Ascending aorta (tissue), 2 donors: ENCODE results near the gene CLEC19A. TPM values are rescaled to one million over a fixed set of nuclear protein-coding genes. Genes with fewer than 3 reads are reported as not detected.

Experiments
- DNase-seq, 2 donors: peaks; one replicate each; pipeline ENCODE4 v3.0.0-alpha.2; 2019; ENCODE audit warnings: low spot score in 2 of 2
- H3K27ac ChIP-seq, 2 donors: fragments of 200-600 bp; sonication (generic); one replicate each; pipeline ENCODE4 v1.5.1; 2016 to 2017; ENCODE audit warnings: mild to moderate bottlenecking in 1 of 2
- H3K27me3 ChIP-seq: fragments of 200-600 bp; sonication (generic); one replicate; pipeline ENCODE4 v1.5.1; 2017
- H3K36me3 ChIP-seq, 2 donors: fragments of 200-600 bp; sonication (generic); one replicate each; pipeline ENCODE4 v1.5.1; 2016
- H3K4me1 ChIP-seq, 2 donors: fragments of 200-600 bp; sonication (generic); one replicate each; pipeline ENCODE4 v1.5.1; 2016 to 2017; ENCODE audit warnings: mild to moderate bottlenecking in 1 of 2
- H3K4me3 ChIP-seq, 2 donors: fragments of 200-600 bp; sonication (generic); one replicate each; pipeline ENCODE4 v1.5.1; 2016 to 2017; ENCODE audit warnings: mild to moderate bottlenecking in 1 of 2
- H3K9me3 ChIP-seq, 2 donors: fragments of 200-600 bp; sonication (generic); one replicate each; pipeline ENCODE4 v1.5.1; 2016
- intact Hi-C: fragments of 100-400 bp; cut with DNase I; formaldehyde crosslinking; loops from one replicate; pipeline ENCODE4 v1.15.1; 2023
- total RNA-seq: library from RNA; depleted of rRNA; stranded (reverse); fragments of >200 nt; gene quantifications from one replicate; pipeline ENCODE4 v1.1.0, GENCODE V29; 2016
- TF ChIP-seq, protein P1 (sequence below), 3 experiments: fragments of 200-600 bp in 2 of 3; fragments of 450-650 bp in 1 of 3; sonication (generic) in 2 of 3; IDR thresholded peaks; one replicate each; pipeline ENCODE4 v1.5.1; 2016 to 2019; ENCODE audit warnings: antibody characterized with exemption in 3 of 3, mild to moderate bottlenecking in 1 of 3, moderate library complexity in 1 of 3

The CLEC19A gene
- total RNA-seq, 1 donor from 2014 or later, result not detected

- DNase-seq, result no peak
- no peaks in the 10 kb centered on the region for H3K36me3 ChIP-seq
- H3K4me1 ChIP-seq, result no peaks in the 10 kb centered on the region
- peaks cover 0 to 4% of the 10 kb centered on the region in 2 donors for H3K9me3 ChIP-seq
- TF ChIP-seq, protein P1, sequence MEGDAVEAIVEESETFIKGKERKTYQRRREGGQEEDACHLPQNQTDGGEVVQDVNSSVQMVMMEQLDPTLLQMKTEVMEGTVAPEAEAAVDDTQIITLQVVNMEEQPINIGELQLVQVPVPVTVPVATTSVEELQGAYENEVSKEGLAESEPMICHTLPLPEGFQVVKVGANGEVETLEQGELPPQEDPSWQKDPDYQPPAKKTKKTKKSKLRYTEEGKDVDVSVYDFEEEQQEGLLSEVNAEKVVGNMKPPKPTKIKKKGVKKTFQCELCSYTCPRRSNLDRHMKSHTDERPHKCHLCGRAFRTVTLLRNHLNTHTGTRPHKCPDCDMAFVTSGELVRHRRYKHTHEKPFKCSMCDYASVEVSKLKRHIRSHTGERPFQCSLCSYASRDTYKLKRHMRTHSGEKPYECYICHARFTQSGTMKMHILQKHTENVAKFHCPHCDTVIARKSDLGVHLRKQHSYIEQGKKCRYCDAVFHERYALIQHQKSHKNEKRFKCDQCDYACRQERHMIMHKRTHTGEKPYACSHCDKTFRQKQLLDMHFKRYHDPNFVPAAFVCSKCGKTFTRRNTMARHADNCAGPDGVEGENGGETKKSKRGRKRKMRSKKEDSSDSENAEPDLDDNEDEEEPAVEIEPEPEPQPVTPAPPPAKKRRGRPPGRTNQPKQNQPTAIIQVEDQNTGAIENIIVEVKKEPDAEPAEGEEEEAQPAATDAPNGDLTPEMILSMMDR (IDR thresholded peaks at IDR 0.05), result no peak
- no peaks in the 10 kb centered on the region for H3K27me3 ChIP-seq
- intact Hi-C loops, result no loop called here
- H3K27ac ChIP-seq, result no peak overlapping the region
- no peak overlapping the region for H3K4me3 ChIP-seq
Measured at GRCh38 chr16:19240494-19240893, 45.0 kb upstream of the CLEC19A start.

GRCh38 chr16:19241512-19241911, 44.0 kb upstream of the CLEC19A start:
- Histone ChIP-seq H3K9me3 (no peaks in the 10 kb centered on the region), H3K4me1 (no peaks in the 10 kb centered on the region), H3K27me3 (no peaks in the 10 kb centered on the region), H3K27ac (no peak overlapping the region), H3K36me3 (no peaks in the 10 kb centered on the region), H3K4me3 (no peak overlapping the region)
- no peak for DNase-seq
- intact Hi-C loops, result no loop called here
- TF ChIP-seq, protein P1 (IDR thresholded peaks at IDR 0.05), result no peak

GRCh38 chr16:19242186-19242585, 43.3 kb upstream of the CLEC19A start:
- intact Hi-C loops, result no loop called here
- no peak overlapping the region for H3K27ac ChIP-seq

GRCh38 chr16:19242987-19243575, 42.5 kb upstream of the CLEC19A start:
- TF ChIP-seq, protein P1 (IDR thresholded peaks at IDR 0.05), result no peak
- no peak for DNase-seq
- intact Hi-C loops, result no loop called here
- no peaks in the 10 kb centered on the region for H3K9me3 ChIP-seq
- no peaks in the 10 kb centered on the region for H3K36me3 ChIP-seq
- H3K4me3 ChIP-seq, result no peak overlapping the region
- H3K27me3 ChIP-seq, result no peaks in the 10 kb centered on the region
- H3K4me1 ChIP-seq, result no peaks in the 10 kb centered on the region
- H3K27ac ChIP-seq, result no peak overlapping the region

More at GRCh38 chr16:19242186-19242585, 43.3 kb upstream of the CLEC19A start:
- no peak for DNase-seq
- Histone ChIP-seq H3K36me3 (no peaks in the 10 kb centered on the region), H3K4me3 (no peak overlapping the region), H3K27me3 (no peaks in the 10 kb centered on the region), H3K9me3 (no peaks in the 10 kb centered on the region), H3K4me1 (no peaks in the 10 kb centered on the region)
- TF ChIP-seq, protein P1 (IDR thresholded peaks at IDR 0.05), result no peak

DNA sequence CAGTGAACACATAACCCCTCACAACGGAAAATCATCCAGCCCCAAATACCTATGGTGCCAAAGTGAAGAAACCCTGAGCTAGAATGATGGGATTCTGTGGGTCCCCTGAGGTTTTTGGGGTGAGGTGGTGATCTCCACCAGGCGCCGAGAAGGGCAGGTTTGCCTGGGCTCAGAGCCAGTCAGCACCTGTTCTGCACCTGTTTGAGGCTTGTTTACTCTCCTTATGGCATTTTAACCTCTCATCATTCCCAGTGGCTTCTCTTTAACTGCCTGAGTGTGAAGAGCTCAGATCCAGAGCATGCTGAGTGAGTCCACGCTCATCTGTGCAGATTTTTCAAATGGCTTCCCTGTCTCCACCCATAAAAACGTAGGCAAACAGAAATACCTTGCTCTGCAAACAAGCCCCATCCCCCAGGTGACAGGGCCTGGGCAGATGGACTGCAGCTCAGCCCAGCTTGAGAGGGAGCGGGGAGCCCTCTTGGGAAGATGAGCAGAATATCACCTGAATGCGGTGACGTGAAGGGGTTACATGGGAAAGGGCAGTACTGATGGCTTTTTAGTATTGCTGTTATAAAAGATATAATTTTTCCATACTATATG, 40.1 kb upstream of the CLEC19A start:
- intact Hi-C loops, result no loop called here
- no peaks in the 10 kb centered on the region for H3K36me3 ChIP-seq
- no peak overlapping the region for H3K27ac ChIP-seq
- H3K4me1 ChIP-seq, result no peaks in the 10 kb centered on the region
- TF ChIP-seq, protein P1 (IDR thresholded peaks at IDR 0.05), result no peak
- H3K27me3 ChIP-seq, result no peaks in the 10 kb centered on the region
- no peak for DNase-seq
- H3K4me3 ChIP-seq, result no peak overlapping the region
- no peaks in the 10 kb centered on the region for H3K9me3 ChIP-seq
